ENCODE measurements around the gene MEPE. TPM values are rescaled to one million over a fixed set of nuclear protein-coding genes. Genes with fewer than 3 reads are reported as not detected.

The MEPE gene
- total RNA-seq, 1 donor from 2014 or later: not detected

DNA sequence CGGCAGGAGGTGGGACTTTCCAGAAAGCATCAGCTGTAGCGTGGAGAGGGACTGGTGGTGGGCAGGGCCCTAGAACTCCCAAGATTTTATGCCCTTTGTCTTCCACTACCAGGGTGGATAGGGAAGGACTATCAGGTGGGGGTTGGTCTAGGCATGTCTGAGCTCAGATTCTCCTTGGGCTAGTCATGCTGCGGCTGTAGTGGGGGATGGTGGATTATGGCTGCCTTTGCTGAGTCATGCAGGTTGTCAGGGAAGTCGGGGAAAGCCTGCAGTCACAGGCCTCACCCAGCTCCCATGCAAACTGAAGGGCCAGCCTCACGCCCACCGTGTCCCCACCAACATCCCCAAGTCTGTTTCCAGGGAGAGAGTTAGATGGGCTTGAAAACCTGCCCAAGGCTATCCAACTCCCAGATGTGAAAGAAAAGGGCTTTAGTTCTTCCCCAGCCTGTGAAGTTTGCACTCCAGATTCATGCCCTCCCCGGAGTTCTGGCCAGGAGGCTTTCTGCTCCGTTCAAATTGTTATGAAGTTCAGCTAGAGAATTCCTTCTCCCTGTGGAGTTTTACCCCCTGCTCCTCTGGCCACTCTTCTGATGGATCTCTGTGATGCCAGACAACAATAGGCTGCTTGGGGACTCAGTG is 13.4 kb upstream of the MEPE start:
- Histone ChIP-seq H3K9me3 (replicated peaks) (peaks cover 23% of the 10 kb centered on the region), H3K27ac (replicated peaks) (no peak overlapping the region), H3K4me1 (no peaks in the 10 kb centered on the region), H3K4me3 (no peak overlapping the region), H3K36me3 (no peaks in the 10 kb centered on the region), H3K27me3 (ENCODE audit: low read depth) (no peaks in the 10 kb centered on the region)
- DNase-seq: no peak
- intact Hi-C loops (cut with micrococcal nuclease): no loop called here
- TF ChIP-seq, protein P1, sequence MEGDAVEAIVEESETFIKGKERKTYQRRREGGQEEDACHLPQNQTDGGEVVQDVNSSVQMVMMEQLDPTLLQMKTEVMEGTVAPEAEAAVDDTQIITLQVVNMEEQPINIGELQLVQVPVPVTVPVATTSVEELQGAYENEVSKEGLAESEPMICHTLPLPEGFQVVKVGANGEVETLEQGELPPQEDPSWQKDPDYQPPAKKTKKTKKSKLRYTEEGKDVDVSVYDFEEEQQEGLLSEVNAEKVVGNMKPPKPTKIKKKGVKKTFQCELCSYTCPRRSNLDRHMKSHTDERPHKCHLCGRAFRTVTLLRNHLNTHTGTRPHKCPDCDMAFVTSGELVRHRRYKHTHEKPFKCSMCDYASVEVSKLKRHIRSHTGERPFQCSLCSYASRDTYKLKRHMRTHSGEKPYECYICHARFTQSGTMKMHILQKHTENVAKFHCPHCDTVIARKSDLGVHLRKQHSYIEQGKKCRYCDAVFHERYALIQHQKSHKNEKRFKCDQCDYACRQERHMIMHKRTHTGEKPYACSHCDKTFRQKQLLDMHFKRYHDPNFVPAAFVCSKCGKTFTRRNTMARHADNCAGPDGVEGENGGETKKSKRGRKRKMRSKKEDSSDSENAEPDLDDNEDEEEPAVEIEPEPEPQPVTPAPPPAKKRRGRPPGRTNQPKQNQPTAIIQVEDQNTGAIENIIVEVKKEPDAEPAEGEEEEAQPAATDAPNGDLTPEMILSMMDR (IDR thresholded peaks at IDR 0.05; ENCODE audit: borderline replicate concordance): no peak

DNA sequence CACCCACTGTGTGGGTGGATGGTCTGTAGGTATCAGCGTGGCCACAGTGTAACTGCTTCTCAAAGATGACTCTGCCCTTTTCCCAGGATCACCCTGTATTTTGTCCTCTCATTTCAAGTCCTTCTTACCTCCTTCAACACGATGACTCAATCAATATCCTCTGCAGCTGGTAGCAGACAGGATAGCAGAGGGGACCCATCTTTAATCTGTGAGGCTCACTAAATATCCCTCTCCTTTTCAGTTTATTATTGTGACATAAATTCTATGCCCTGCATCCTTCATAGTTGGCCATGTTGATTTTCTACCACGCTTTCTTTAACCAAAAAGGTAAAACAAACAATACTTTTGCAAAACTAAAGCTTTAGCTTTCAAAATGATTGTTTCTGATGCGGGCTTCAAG is 9.6 kb upstream of the MEPE start:
- intact Hi-C loops (cut with micrococcal nuclease): no loop called here
- TF ChIP-seq, protein P1 (IDR thresholded peaks at IDR 0.05; ENCODE audit: borderline replicate concordance): no peak

DNA sequence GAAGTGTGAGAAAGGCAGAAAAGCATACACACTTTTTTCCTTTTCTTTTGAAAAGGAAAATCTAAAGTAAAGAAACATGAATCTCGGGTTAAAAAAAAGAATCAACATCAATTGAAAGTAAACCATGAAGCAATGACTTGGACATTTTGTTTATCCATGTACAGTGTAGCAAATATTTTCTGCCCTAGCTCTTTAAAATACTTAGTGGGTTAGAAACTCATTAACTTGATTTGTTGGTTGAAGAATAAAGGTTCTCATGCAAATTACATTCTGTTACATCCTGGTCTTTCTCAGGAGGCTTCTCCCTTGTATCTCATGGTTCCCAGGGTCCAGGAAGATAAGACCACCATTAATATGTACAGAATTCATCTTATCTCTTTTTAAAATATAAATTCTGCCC is 9.0 kb upstream of the MEPE start:
- TF ChIP-seq, protein P1 (IDR thresholded peaks at IDR 0.05; ENCODE audit: borderline replicate concordance): no peak

More for the DNA sequence above, 9.6 kb upstream of the MEPE start:
- H3K27me3 ChIP-seq (ENCODE audit: low read depth): no peaks in the 10 kb centered on the region
- no peaks in the 10 kb centered on the region for H3K9me3 ChIP-seq (replicated peaks)
- DNase-seq: no peak
- no peaks in the 10 kb centered on the region for H3K36me3 ChIP-seq
- H3K27ac ChIP-seq (replicated peaks): no peak overlapping the region
- no peaks in the 10 kb centered on the region for H3K4me1 ChIP-seq
- H3K4me3 ChIP-seq: no peak overlapping the region

DNA sequence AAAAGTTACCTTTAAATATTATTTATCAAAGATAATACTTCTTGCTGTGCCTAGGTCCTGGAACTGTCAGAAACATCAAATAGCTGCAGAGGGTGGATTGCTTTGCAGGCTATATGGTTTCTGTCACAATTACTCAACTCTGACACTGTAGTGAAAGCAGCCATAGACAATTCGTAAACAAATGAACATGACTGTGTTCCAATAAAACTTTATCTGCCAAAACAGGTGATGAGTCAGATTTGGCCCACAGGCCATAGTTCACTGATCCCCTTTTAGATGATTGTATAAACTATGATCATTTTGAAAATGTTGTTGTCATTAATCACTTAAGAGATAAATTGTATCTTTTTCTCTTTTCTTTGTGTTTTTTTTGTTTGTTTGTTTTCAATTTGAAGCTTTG is 8.4 kb upstream of the MEPE start:
- Histone ChIP-seq H3K4me1 (no peaks in the 10 kb centered on the region), H3K4me3 (no peak overlapping the region), H3K27ac (replicated peaks) (no peak overlapping the region), H3K9me3 (replicated peaks) (no peaks in the 10 kb centered on the region), H3K36me3 (no peaks in the 10 kb centered on the region), H3K27me3 (ENCODE audit: low read depth) (no peaks in the 10 kb centered on the region)
- no peak for DNase-seq
- intact Hi-C loops (cut with micrococcal nuclease): no loop called here
- TF ChIP-seq, protein P1 (IDR thresholded peaks at IDR 0.05; ENCODE audit: borderline replicate concordance): no peak

More for the DNA sequence above, 9.0 kb upstream of the MEPE start:
- Histone ChIP-seq H3K27ac (replicated peaks) (no peak overlapping the region), H3K27me3 (ENCODE audit: low read depth) (no peaks in the 10 kb centered on the region), H3K4me1 (no peaks in the 10 kb centered on the region), H3K4me3 (no peak overlapping the region), H3K9me3 (replicated peaks) (no peaks in the 10 kb centered on the region), H3K36me3 (no peaks in the 10 kb centered on the region)
- intact Hi-C loops (cut with micrococcal nuclease): no loop called here
- DNase-seq: no peak

DNA sequence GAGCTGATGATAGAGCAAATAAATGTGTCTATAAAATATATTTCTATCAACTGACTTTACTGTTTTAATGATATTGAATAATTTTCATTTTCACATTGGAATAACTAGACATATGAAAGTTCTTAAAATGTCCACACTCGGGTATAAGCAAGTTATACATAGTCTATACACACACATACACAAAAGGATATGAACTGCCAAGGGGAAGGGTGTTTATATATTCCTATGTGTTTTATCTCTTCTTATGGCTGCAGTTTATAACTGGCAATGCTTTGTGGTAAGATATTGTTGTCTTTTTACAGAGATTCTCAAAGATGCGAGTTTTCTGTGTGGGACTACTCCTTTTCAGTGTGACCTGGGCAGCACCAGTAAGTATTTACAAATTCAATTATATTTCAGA is 1.6 kb downstream of the MEPE start:
- peaks cover 4% of the 10 kb centered on the region for H3K4me1 ChIP-seq
- H3K9me3 ChIP-seq (replicated peaks): no peaks in the 10 kb centered on the region
- intact Hi-C loops (cut with micrococcal nuclease): loop anchor here (10.0 kb wide), 1 partner anchor 480 kb away; no protein-coding TSS in a partner anchor
- no peak overlapping the region for H3K4me3 ChIP-seq
- no peak overlapping the region for H3K27ac ChIP-seq (replicated peaks)
- TF ChIP-seq, protein P1 (IDR thresholded peaks at IDR 0.05; ENCODE audit: borderline replicate concordance): no peak
- no peaks in the 10 kb centered on the region for H3K36me3 ChIP-seq
- no peaks in the 10 kb centered on the region for H3K27me3 ChIP-seq (ENCODE audit: low read depth)
- DNase-seq: no peak
